ENCODE data around the gene MTCL3.

DNA sequence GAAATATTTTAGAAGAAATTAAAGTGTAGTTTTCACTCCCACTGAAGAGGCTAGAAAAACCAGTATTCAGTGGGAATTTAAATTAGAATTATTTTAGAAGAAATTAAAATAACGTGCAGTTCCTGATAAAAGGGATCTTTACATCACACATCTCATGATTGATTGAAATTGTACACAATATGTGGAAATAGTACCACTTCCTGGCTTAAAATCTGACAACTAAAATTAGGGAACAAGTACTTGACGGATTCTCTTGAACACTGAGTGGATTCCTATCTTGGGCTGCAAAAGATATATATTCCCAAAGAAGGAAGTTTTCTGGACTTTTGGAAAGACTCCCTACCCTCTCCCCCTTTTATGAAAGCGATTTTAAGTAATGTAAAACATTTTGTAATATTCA, 14.6 kb upstream of the MTCL3 start:
- TF ChIP-seq, protein P1, sequence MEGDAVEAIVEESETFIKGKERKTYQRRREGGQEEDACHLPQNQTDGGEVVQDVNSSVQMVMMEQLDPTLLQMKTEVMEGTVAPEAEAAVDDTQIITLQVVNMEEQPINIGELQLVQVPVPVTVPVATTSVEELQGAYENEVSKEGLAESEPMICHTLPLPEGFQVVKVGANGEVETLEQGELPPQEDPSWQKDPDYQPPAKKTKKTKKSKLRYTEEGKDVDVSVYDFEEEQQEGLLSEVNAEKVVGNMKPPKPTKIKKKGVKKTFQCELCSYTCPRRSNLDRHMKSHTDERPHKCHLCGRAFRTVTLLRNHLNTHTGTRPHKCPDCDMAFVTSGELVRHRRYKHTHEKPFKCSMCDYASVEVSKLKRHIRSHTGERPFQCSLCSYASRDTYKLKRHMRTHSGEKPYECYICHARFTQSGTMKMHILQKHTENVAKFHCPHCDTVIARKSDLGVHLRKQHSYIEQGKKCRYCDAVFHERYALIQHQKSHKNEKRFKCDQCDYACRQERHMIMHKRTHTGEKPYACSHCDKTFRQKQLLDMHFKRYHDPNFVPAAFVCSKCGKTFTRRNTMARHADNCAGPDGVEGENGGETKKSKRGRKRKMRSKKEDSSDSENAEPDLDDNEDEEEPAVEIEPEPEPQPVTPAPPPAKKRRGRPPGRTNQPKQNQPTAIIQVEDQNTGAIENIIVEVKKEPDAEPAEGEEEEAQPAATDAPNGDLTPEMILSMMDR (IDR thresholded peaks at IDR 0.05; ENCODE audit: low read depth, low read length), result no peak
- TF ChIP-seq, protein P2, sequence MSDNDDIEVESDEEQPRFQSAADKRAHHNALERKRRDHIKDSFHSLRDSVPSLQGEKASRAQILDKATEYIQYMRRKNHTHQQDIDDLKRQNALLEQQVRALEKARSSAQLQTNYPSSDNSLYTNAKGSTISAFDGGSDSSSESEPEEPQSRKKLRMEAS (IDR thresholded peaks at IDR 0.05; ENCODE audit: low read depth, low read length), result no peak
- TF ChIP-seq POLR2A (IDR thresholded peaks at IDR 0.05; ENCODE audit: extremely low read depth, insufficient read length), result no peak
